Esophagus squamous epithelium (tissue), 4 donors: ENCODE measurements around the gene SPP2.

Experiments used
- POLR2A ChIP-seq, 4 donors: fragments of 450-650 bp; IDR thresholded peaks; one replicate each; pipeline ENCODE4 v1.6.1; 2017; ENCODE audit warnings: antibody characterized with exemption in 4 of 4, mild to moderate bottlenecking in 4 of 4, moderate library complexity in 3 of 4
- TF ChIP-seq, protein P1 (sequence below), 6 experiments: fragments of 450-650 bp in 4 of 6; fragments of 200-600 bp in 2 of 6; sonication (generic) in 2 of 6; IDR thresholded peaks; one replicate each; pipeline ENCODE4 v1.5.1; 2016 to 2019; ENCODE audit warnings: antibody characterized with exemption in 6 of 6, mild to moderate bottlenecking in 4 of 6, moderate library complexity in 4 of 6

DNA sequence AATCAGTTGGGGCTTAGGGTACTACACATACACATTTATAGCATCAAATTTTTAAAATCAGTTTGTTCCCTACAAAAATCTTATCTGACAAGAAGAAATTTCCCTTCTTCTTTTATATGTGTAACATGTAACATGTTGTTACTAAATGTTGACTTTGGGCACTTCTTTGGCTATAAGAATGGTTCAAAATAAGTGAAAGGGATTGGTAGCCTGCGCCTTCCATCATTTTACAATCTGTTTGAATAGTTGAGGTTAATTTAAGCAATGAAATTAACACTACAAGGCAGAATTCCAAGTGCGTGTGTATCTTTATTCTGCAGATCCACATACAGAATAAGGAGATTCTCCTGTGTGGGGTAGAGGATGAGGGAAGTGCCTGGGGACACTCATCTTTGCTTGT is 30.2 kb upstream of the SPP2 start:
- TF ChIP-seq, protein P1, sequence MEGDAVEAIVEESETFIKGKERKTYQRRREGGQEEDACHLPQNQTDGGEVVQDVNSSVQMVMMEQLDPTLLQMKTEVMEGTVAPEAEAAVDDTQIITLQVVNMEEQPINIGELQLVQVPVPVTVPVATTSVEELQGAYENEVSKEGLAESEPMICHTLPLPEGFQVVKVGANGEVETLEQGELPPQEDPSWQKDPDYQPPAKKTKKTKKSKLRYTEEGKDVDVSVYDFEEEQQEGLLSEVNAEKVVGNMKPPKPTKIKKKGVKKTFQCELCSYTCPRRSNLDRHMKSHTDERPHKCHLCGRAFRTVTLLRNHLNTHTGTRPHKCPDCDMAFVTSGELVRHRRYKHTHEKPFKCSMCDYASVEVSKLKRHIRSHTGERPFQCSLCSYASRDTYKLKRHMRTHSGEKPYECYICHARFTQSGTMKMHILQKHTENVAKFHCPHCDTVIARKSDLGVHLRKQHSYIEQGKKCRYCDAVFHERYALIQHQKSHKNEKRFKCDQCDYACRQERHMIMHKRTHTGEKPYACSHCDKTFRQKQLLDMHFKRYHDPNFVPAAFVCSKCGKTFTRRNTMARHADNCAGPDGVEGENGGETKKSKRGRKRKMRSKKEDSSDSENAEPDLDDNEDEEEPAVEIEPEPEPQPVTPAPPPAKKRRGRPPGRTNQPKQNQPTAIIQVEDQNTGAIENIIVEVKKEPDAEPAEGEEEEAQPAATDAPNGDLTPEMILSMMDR (IDR thresholded peaks at IDR 0.05) = no peak
- no peak for TF ChIP-seq POLR2A (IDR thresholded peaks at IDR 0.05)
